Measurements from ENCODE around the gene FMNL2. TPM values are rescaled to one million over a fixed set of nuclear protein-coding genes. Genes with fewer than 3 reads are reported as not detected.

The FMNL2 gene
- total RNA-seq, 1 experiment from 2014 or later, result 33.6 TPM

GRCh38 chr2:152393377-152393776 lies 58.4 kb downstream of the FMNL2 start:
- Histone ChIP-seq H3K36me3 (ENCODE audit: control insufficient read depth, insufficient read depth, low read length) (no peaks in the 10 kb centered on the region), H3K27ac (ENCODE audit: low read length) (no peak overlapping the region), H3K27me3 (ENCODE audit: control insufficient read depth, insufficient read depth, low read length) (no peaks in the 10 kb centered on the region), H3K9me3 (ENCODE audit: control insufficient read depth, insufficient read depth, low read depth, low read length) (no peaks in the 10 kb centered on the region), H3K4me1 (ENCODE audit: control insufficient read depth, insufficient read depth, low read length) (peaks cover 7% of the 10 kb centered on the region), H3K4me3 (ENCODE audit: low read depth in 2 of 2, low read length in 2 of 2) (no peak overlapping the region)
- CTCF ChIA-PET, result no interaction called here
- intact Hi-C loops (cut with micrococcal nuclease; ENCODE audit: unreplicated experiment) (no loop called here), in situ Hi-C loops (cut with HindIII; ENCODE audit: low pct_unique_long_range_greater_than_20kb, low sequenced_read_pairs) (no loop called here)
- no TSS peak for BruUV-seq (replicated peaks)
- POLR2A ChIA-PET, result no interaction called here
- ATAC-seq (no peak), DNase-seq (ENCODE audit: low read depth, low spot score) (no peak)
- TF ChIP-seq SIN3A (IDR thresholded peaks at IDR 0.05; ENCODE audit: borderline replicate concordance, insufficient read depth, low read depth, low read length) (no peak), REST (IDR thresholded peaks at IDR 0.05; ENCODE audit: insufficient read depth in 1 of 2, low read depth in 2 of 2, low read length in 1 of 2) (no peak), POLR2AphosphoS5 (IDR thresholded peaks at IDR 0.05; ENCODE audit: low read depth, low read length) (no peak), CTCF (IDR thresholded peaks at IDR 0.05) (no peak), TCF7L2 (IDR thresholded peaks at IDR 0.05; ENCODE audit: low read depth, low read length) (no peak)

- Histone ChIP-seq H3K4me1 (ENCODE audit: control insufficient read depth, insufficient read depth, low read length) (peaks cover 14% of the 10 kb centered on the region), H3K9me3 (ENCODE audit: control insufficient read depth, insufficient read depth, low read depth, low read length) (no peaks in the 10 kb centered on the region), H3K36me3 (ENCODE audit: control insufficient read depth, insufficient read depth, low read length) (no peaks in the 10 kb centered on the region), H3K27me3 (ENCODE audit: control insufficient read depth, insufficient read depth, low read length) (no peaks in the 10 kb centered on the region), H3K4me3 (ENCODE audit: low read depth in 2 of 2, low read length in 2 of 2) (no peak overlapping the region), H3K27ac (ENCODE audit: low read length) (no peak overlapping the region)
- intact Hi-C loops (cut with micrococcal nuclease; ENCODE audit: unreplicated experiment) (no loop called here), in situ Hi-C loops (cut with HindIII; ENCODE audit: low pct_unique_long_range_greater_than_20kb, low sequenced_read_pairs) (no loop called here)
- no peak for DNase-seq (ENCODE audit: low read depth, low spot score)
- TF ChIP-seq CTCF (IDR thresholded peaks at IDR 0.05), result no peak
- TF ChIP-seq REST (IDR thresholded peaks at IDR 0.05; ENCODE audit: insufficient read depth in 1 of 2, low read depth in 2 of 2, low read length in 1 of 2), result no peak
- TF ChIP-seq TCF7L2 (IDR thresholded peaks at IDR 0.05; ENCODE audit: low read depth, low read length), result no peak
- no peak for TF ChIP-seq SIN3A (IDR thresholded peaks at IDR 0.05; ENCODE audit: borderline replicate concordance, insufficient read depth, low read depth, low read length)
- TF ChIP-seq POLR2AphosphoS5 (IDR thresholded peaks at IDR 0.05; ENCODE audit: low read depth, low read length), result no peak
- ChIA-PET POLR2A (no interaction called here), CTCF (no interaction called here)
- no peak for ATAC-seq
- BruUV-seq (replicated peaks), result no TSS peak
Measured at GRCh38 chr2:152394326-152394725, 59.4 kb downstream of the FMNL2 start.

All from Panc1 (cell line).